GM23338 (cell line): ENCODE measurements around the gene XYLB. TPM values are rescaled to one million over a fixed set of nuclear protein-coding genes. Genes with fewer than 3 reads are reported as not detected.

Experiments used
- ATAC-seq: fragments of 200-7000 bp; cut with Tn5 transposase; 3 replicates; pipeline ENCODE4 v1.9.1; 2020
- DNase-seq: peaks from one replicate; pipeline ENCODE4 v3.0.0-alpha.2; 2015; ENCODE audit warnings: low spot score
- H2AFZ ChIP-seq: fragments of 200-600 bp; sonication (generic); 2 replicates; pipeline ENCODE4 v1.8.0; 2016; ENCODE audit warnings: antibody characterized with exemption, mild to moderate bottlenecking, moderate library complexity
- H3F3A ChIP-seq: fragments of 200-600 bp; sonication (generic); replicated peaks from 2 replicates; pipeline ENCODE4 v1.8.0; 2017; ENCODE audit warnings: antibody characterized with exemption, mixed run types, low read depth
- H3K27ac ChIP-seq: fragments of 200-600 bp; sonication (generic); 2 replicates; pipeline ENCODE4 v1.6.1; 2016; ENCODE audit warnings: low read depth
- H3K27me3 ChIP-seq: fragments of 200-600 bp; sonication (generic); 2 replicates; pipeline ENCODE4 v1.8.0; 2016; ENCODE audit warnings: mild to moderate bottlenecking, mixed run types, moderate library complexity; ENCODE audit not compliant: insufficient read depth
- H3K36me3 ChIP-seq: fragments of 200-600 bp; sonication (generic); 2 replicates; pipeline ENCODE4 v1.8.0; 2016; ENCODE audit warnings: mild to moderate bottlenecking; ENCODE audit not compliant: insufficient read depth
- H3K4me1 ChIP-seq: fragments of 200-600 bp; sonication (generic); 2 replicates; pipeline ENCODE4 v1.8.0; 2016; ENCODE audit warnings: mild to moderate bottlenecking, moderate library complexity; ENCODE audit not compliant: insufficient read depth
- H3K4me2 ChIP-seq: fragments of 200-600 bp; sonication (generic); 2 replicates; pipeline ENCODE4 v1.7.1; 2017; ENCODE audit warnings: mixed run types
- H3K4me3 ChIP-seq: fragments of 200-600 bp; sonication (generic); 2 replicates; pipeline ENCODE4 v1.6.1; 2016; ENCODE audit warnings: mixed run types
- H3K79me2 ChIP-seq: fragments of 200-600 bp; sonication (generic); replicated peaks from 2 replicates; pipeline ENCODE4 v1.8.0; 2017; ENCODE audit warnings: mild to moderate bottlenecking; ENCODE audit not compliant: insufficient read depth
- H3K9me2 ChIP-seq: fragments of 200-600 bp; sonication (generic); 2 replicates; pipeline ENCODE4 v1.8.0; 2017; ENCODE audit not compliant: insufficient read depth
- H4K20me1 ChIP-seq: fragments of 200-600 bp; sonication (generic); replicated peaks from 2 replicates; pipeline ENCODE4 v1.8.0; 2017; ENCODE audit warnings: mild to moderate bottlenecking; ENCODE audit not compliant: insufficient read depth
- H3K27ac Mint-ChIP-seq: 2 replicates; pipeline ENCODE4 v1.8.0; 2020; ENCODE audit warnings: inconsistent platforms, mild to moderate bottlenecking, moderate library complexity, mixed read lengths
- H3K27me3 Mint-ChIP-seq: 3 replicates; pipeline ENCODE4 v1.8.0; 2022; ENCODE audit warnings: low read depth, mild to moderate bottlenecking, moderate library complexity, mixed read lengths, inconsistent platforms; ENCODE audit not compliant: insufficient read depth, poor library complexity
- H3K36me3 Mint-ChIP-seq: 3 replicates; pipeline ENCODE4 v1.8.0; 2021; ENCODE audit warnings: low read depth, mild to moderate bottlenecking, inconsistent platforms, moderate library complexity, mixed read lengths
- H3K4me1 Mint-ChIP-seq: 3 replicates; pipeline ENCODE4 v1.8.0; 2020; ENCODE audit warnings: mild to moderate bottlenecking, inconsistent platforms, mixed read lengths
- H3K4me3 Mint-ChIP-seq: 3 replicates; pipeline ENCODE4 v1.8.0; 2021; ENCODE audit warnings: moderate library complexity, mild to moderate bottlenecking, inconsistent platforms, mixed read lengths
- H3K9me3 Mint-ChIP-seq: 3 replicates; pipeline ENCODE4 v1.8.0; 2020; ENCODE audit warnings: moderate library complexity, mild to moderate bottlenecking, inconsistent platforms, mixed read lengths
- CREB1 ChIP-seq: fragments of 250-450 bp; sonication (Bioruptor Pico); IDR thresholded peaks from 2 replicates; pipeline ENCODE4 v1.5.0; 2020; ENCODE audit warnings: low read depth, mild to moderate bottlenecking, moderate library complexity
- EZH2 ChIP-seq: fragments of 200-600 bp; sonication (generic); IDR thresholded peaks from one replicate; pipeline ENCODE4 v1.8.0; 2017; ENCODE audit warnings: antibody characterized with exemption, mild to moderate bottlenecking, low read depth; ENCODE audit not compliant: unreplicated experiment
- JUNB ChIP-seq: IDR thresholded peaks from one replicate; pipeline ENCODE4 v1.6.1; 2016; ENCODE audit warnings: antibody characterized with exemption; ENCODE audit not compliant: unreplicated experiment
- NANOG ChIP-seq: IDR thresholded peaks from 2 replicates; pipeline ENCODE4 v1.6.1; 2016; ENCODE audit warnings: antibody characterized with exemption, borderline replicate concordance
- REST ChIP-seq: IDR thresholded peaks from one replicate; pipeline ENCODE4 v1.6.1; 2018; ENCODE audit warnings: antibody characterized with exemption; ENCODE audit not compliant: unreplicated experiment
- ZNF331 ChIP-seq: fragments of 250-450 bp; sonication (Bioruptor Pico); IDR thresholded peaks from 2 replicates; pipeline ENCODE4 v1.5.0; 2020; ENCODE audit warnings: low read depth, mild to moderate bottlenecking, moderate library complexity
- polyA plus RNA-seq: library from polyadenylated mRNA; unstranded; fragments of >200 nt; fragmentation: Nextera tagmentation; extraction: Ambion mirVana; gene quantifications from 2 replicates; pipeline ENCODE4 v1.2.1, GENCODE V29; 2016
- total RNA-seq: library from RNA; depleted of rRNA; stranded (reverse); fragments of >200 nt; shearing (Covaris generic); gene quantifications from 2 replicates; pipeline ENCODE4 v1.2.3, GENCODE V29; 2014
- TF ChIP-seq, protein P1 (sequence below): IDR thresholded peaks from 2 replicates; pipeline ENCODE4 v1.6.1; 2016; ENCODE audit warnings: antibody characterized with exemption

The XYLB gene
- total and polyA plus RNA-seq, 2 experiments from 2014 or later, result 1.6 to 3.3 TPM

DNA sequence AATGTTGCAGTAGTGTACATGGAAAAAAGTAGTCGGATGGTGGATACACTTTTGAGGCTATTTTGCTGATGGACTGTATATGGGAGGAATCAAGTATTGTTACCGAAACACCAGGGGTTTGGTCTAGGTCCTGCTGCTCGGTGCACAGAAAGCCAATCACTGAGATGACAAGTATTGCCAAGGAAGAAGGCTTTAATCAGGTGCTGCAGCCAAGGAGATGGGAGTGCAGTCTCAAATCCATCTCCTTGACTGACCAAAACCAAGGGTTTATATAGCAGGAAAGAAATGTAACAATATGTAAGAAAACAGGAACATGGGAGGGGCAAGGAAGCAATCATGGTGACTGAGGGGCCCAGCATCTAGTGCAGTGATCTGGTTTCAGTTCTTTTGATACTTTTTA, 104.3 kb downstream of the XYLB start:
- peaks cover 11% of the 10 kb centered on the region for H3K27me3 Mint-ChIP-seq
- Histone ChIP-seq H3K4me3 (no peak overlapping the region), H3F3A (peaks cover 9% of the 10 kb centered on the region), H4K20me1 (peaks cover 2% of the 10 kb centered on the region), H3K4me2 (no peak overlapping the region), H3K27me3 (no peaks in the 10 kb centered on the region), H3K4me1 (peaks cover 6% of the 10 kb centered on the region), H3K79me2 (peaks cover 10% of the 10 kb centered on the region), H2AFZ (no peak overlapping the region), H3K27ac (no peak overlapping the region), H3K9me2 (no peaks in the 10 kb centered on the region), H3K36me3 (no peaks in the 10 kb centered on the region)
- TF ChIP-seq ZNF331 (CRISPR knock-in tag), result no peak
- no peak for TF ChIP-seq JUNB
- TF ChIP-seq CREB1 (CRISPR knock-in tag), result no peak
- TF ChIP-seq EZH2, result no peak
- TF ChIP-seq REST, result no peak
- TF ChIP-seq, protein P1, sequence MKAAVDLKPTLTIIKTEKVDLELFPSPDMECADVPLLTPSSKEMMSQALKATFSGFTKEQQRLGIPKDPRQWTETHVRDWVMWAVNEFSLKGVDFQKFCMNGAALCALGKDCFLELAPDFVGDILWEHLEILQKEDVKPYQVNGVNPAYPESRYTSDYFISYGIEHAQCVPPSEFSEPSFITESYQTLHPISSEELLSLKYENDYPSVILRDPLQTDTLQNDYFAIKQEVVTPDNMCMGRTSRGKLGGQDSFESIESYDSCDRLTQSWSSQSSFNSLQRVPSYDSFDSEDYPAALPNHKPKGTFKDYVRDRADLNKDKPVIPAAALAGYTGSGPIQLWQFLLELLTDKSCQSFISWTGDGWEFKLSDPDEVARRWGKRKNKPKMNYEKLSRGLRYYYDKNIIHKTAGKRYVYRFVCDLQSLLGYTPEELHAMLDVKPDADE, result no peak
- no peak for TF ChIP-seq NANOG
- no peak for DNase-seq
- H3K4me3 Mint-ChIP-seq, result no peak overlapping the region; the same call in 2 of the 3 replicates
- peaks cover 7% of the 10 kb centered on the region for H3K4me1 Mint-ChIP-seq
- peaks cover 11% of the 10 kb centered on the region for H3K9me3 Mint-ChIP-seq
- no peak for ATAC-seq
- peaks cover 15% of the 10 kb centered on the region for H3K36me3 Mint-ChIP-seq
- no peak overlapping the region for H3K27ac Mint-ChIP-seq

DNA sequence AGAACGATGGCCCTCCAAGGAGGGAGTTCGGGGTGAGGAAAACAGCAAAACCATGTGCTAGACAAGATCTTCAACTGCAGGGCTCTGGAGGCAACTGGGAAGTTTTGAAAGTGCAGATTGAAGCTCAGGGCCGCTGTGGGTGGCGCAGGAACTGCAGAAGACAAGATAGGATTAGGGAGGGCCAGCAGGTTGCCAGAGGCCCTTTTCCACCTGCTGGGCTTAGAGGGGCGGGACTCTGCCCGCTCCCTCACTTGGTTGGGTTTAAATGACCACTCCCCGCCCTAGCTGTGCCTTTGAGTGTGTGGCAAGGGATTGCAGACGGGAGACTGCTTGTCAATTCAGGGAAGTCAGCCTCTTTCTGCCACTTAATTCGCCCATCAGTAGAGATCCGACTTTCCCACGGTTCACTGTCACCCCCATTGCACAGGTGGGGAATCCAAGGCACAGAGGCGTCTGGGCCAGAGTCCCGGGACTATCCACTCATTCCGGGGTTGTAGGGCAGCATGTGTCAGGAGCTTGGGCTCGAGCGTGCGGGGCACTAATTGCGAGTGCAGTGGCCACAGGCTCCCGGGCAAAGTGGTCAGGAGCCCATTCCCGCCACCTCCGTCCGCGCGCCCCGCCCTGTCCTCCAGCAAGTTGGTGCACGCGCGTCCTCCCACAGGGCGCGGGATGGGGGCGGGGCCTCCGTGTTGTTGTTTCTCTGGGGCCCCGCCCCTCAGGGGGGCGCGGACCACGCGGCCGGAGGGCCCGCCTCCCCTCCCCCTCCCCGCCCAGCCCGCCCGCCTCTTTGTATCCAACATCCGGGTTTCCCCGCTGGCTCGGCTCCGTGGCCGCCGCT, 106.7 kb downstream of the XYLB start, which contains the start of gene ACVR2B:
Gene ACVR2B (plus strand): TSS at position 816 of the 838 bp plus-strand sequence. CDS start 433 bp downstream, outside the sequence.
- DNase-seq, result peak; percentile 93
- Histone ChIP-seq H3K4me3 (peak within 1 kb of the TSS; percentile 94), H4K20me1 (peaks cover 27% of the 10 kb centered on the region), H3K4me1 (peaks cover 28% of the 10 kb centered on the region), H3K27me3 (no peaks in the 10 kb centered on the region), H2AFZ (peak within 1 kb of the TSS; percentile 91), H3K36me3 (no peaks in the 10 kb centered on the region), H3F3A (peaks cover 14% of the 10 kb centered on the region), H3K4me2 (peak within 1 kb of the TSS; percentile 97), H3K9me2 (no peaks in the 10 kb centered on the region), H3K27ac (peak within 1 kb of the TSS; percentile 95), H3K79me2 (peaks cover 34% of the 10 kb centered on the region)
- Mint-ChIP-seq H3K36me3 (peaks cover 15% of the 10 kb centered on the region), H3K27ac (peak within 1 kb of the TSS; percentile 100), H3K9me3 (peaks cover 11% of the 10 kb centered on the region), H3K4me1 (peaks cover 31% of the 10 kb centered on the region), H3K27me3 (peaks cover 14% of the 10 kb centered on the region), H3K4me3 (peak within 1 kb of the TSS; percentile 99)
- peak; percentile 65 for ATAC-seq
- no peak for TF ChIP-seq REST
